Astrocyte (in vitro differentiated cells and primary cell): Measurements from ENCODE around the gene OR2A2. TPM values are rescaled to one million over a fixed set of nuclear protein-coding genes. Genes with fewer than 3 reads are reported as not detected.

Experiments used
- DNase-seq: peaks from one replicate; pipeline ENCODE4 v3.0.0-alpha.2; 2010; ENCODE audit warnings: low read depth
- FAIRE-seq: peaks from 2 replicates; lab custom pipeline; 2011; peaks lifted over from hg19 to GRCh38; lab: Jason Lieb, UNC
- H2AFZ ChIP-seq: 2 replicates; pipeline ENCODE4 v1.6.0; 2012; ENCODE audit warnings: low read depth, low read length, inconsistent platforms
- H3K27ac ChIP-seq: 2 replicates; pipeline ENCODE4 v1.5.1; 2011; ENCODE audit warnings: low read depth, low read length, inconsistent platforms
- H3K27me3 ChIP-seq: 2 replicates; pipeline ENCODE4 v1.6.0; 2011; ENCODE audit warnings: low read length, inconsistent platforms; ENCODE audit not compliant: insufficient read depth
- H3K36me3 ChIP-seq: 2 replicates; pipeline ENCODE4 v1.5.1; 2011; ENCODE audit warnings: low read length, inconsistent platforms; ENCODE audit not compliant: insufficient read depth
- H3K4me1 ChIP-seq: 2 replicates; pipeline ENCODE4 v1.5.1; 2011; ENCODE audit warnings: low read length, inconsistent platforms; ENCODE audit not compliant: insufficient read depth
- H3K4me2 ChIP-seq: 2 replicates; pipeline ENCODE4 v1.6.0; 2012; ENCODE audit warnings: low read length, inconsistent platforms
- H3K4me3 ChIP-seq: 2 replicates; pipeline ENCODE4 v1.5.1; 2011; ENCODE audit warnings: low read depth, mild to moderate bottlenecking, low read length, inconsistent platforms; ENCODE audit not compliant: insufficient read depth
- H3K79me2 ChIP-seq: 2 replicates; pipeline ENCODE4 v1.6.0; 2012; ENCODE audit warnings: mild to moderate bottlenecking, low read length, inconsistent platforms; ENCODE audit not compliant: insufficient read depth
- H3K9ac ChIP-seq: 2 replicates; pipeline ENCODE4 v1.6.0; 2012; ENCODE audit warnings: mild to moderate bottlenecking, low read length, inconsistent platforms
- H3K9me3 ChIP-seq: 2 replicates; pipeline ENCODE4 v1.5.1; 2012; ENCODE audit warnings: low read depth, mild to moderate bottlenecking, low read length, inconsistent platforms; ENCODE audit not compliant: insufficient read depth
- H4K20me1 ChIP-seq: 2 replicates; pipeline ENCODE4 v1.6.0; 2012; ENCODE audit warnings: low read length, inconsistent platforms; ENCODE audit not compliant: insufficient read depth
- H3K27ac Mint-ChIP-seq: one replicate; pipeline ENCODE4 v1.8.0; 2021; ENCODE audit warnings: mild to moderate bottlenecking, mixed read lengths; ENCODE audit not compliant: unreplicated experiment
- H3K27me3 Mint-ChIP-seq: one replicate; pipeline ENCODE4 v1.8.0; 2021; ENCODE audit warnings: low read depth, mixed read lengths; ENCODE audit not compliant: unreplicated experiment
- H3K36me3 Mint-ChIP-seq: one replicate; pipeline ENCODE4 v1.8.0; 2021; ENCODE audit warnings: low read depth, mixed read lengths; ENCODE audit not compliant: unreplicated experiment
- H3K4me1 Mint-ChIP-seq: one replicate; pipeline ENCODE4 v1.8.0; 2021; ENCODE audit warnings: low read depth, mixed read lengths; ENCODE audit not compliant: unreplicated experiment
- H3K4me3 Mint-ChIP-seq: one replicate; pipeline ENCODE4 v1.8.0; 2021; ENCODE audit warnings: mild to moderate bottlenecking, moderate library complexity, mixed read lengths; ENCODE audit not compliant: unreplicated experiment
- H3K9me3 Mint-ChIP-seq: one replicate; pipeline ENCODE4 v1.8.0; 2021; ENCODE audit warnings: mild to moderate bottlenecking, mixed read lengths; ENCODE audit not compliant: unreplicated experiment
- EZH2 ChIP-seq: IDR thresholded peaks from 2 replicates; pipeline ENCODE4 v1.6.1; 2012; ENCODE audit warnings: mild to moderate bottlenecking, low read length, inconsistent platforms; ENCODE audit not compliant: insufficient read depth
- total RNA-seq: library from RNA; stranded (reverse); gene quantifications from 2 replicates; pipeline ENCODE4 v1.2.1, GENCODE V29; 2021
- TF ChIP-seq, protein P1 (sequence below): IDR thresholded peaks from 2 replicates; pipeline ENCODE4 v1.5.1; 2011; ENCODE audit warnings: low read depth, mild to moderate bottlenecking, inconsistent platforms, low read length, moderate library complexity; ENCODE audit not compliant: insufficient read depth

OR2A2 gene
- total RNA-seq, 1 donor from 2014 or later = not detected

DNA sequence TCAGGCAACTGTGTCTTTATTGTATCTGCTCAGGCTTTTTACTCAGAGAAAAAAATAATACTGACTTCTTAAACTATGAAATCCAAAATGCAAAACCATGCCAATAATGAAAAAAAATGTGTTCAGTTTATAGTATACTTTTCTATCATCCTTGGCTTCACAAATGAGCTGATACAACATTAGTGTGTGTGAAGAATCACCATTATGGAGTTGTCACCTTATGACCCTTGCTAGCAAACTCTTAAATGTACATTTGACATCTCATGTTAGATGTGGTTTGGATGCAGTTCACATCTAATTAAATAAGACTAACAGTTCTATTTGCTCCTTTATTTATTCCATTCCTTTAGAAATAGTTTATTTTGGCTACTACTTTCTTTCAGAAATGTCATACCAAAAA lies 4.2 kb upstream of the OR2A2 start:
- no peak for FAIRE-seq
- no peaks in the 10 kb centered on the region for H3K27me3 Mint-ChIP-seq
- H3K79me2 ChIP-seq = no peaks in the 10 kb centered on the region

GRCh38 chr7:144110272-144110671 lies 889 bp downstream of the OR2A2 start:
- Histone ChIP-seq H3K36me3 (no peaks in the 10 kb centered on the region), H3K9ac (no peak overlapping the region), H3K9me3 (no peaks in the 10 kb centered on the region), H4K20me1 (no peaks in the 10 kb centered on the region), H3K4me2 (no peak overlapping the region), H3K4me1 (no peaks in the 10 kb centered on the region), H3K79me2 (no peaks in the 10 kb centered on the region), H3K27me3 (no peaks in the 10 kb centered on the region), H3K27ac (no peak overlapping the region), H2AFZ (no peak overlapping the region), H3K4me3 (no peak overlapping the region)
- Mint-ChIP-seq H3K27me3 (no peaks in the 10 kb centered on the region), H3K36me3 (no peaks in the 10 kb centered on the region), H3K9me3 (no peaks in the 10 kb centered on the region), H3K27ac (no peak overlapping the region), H3K4me1 (no peaks in the 10 kb centered on the region), H3K4me3 (no peak overlapping the region)
- no peak for DNase-seq
- no peak for FAIRE-seq
- TF ChIP-seq, protein P1, sequence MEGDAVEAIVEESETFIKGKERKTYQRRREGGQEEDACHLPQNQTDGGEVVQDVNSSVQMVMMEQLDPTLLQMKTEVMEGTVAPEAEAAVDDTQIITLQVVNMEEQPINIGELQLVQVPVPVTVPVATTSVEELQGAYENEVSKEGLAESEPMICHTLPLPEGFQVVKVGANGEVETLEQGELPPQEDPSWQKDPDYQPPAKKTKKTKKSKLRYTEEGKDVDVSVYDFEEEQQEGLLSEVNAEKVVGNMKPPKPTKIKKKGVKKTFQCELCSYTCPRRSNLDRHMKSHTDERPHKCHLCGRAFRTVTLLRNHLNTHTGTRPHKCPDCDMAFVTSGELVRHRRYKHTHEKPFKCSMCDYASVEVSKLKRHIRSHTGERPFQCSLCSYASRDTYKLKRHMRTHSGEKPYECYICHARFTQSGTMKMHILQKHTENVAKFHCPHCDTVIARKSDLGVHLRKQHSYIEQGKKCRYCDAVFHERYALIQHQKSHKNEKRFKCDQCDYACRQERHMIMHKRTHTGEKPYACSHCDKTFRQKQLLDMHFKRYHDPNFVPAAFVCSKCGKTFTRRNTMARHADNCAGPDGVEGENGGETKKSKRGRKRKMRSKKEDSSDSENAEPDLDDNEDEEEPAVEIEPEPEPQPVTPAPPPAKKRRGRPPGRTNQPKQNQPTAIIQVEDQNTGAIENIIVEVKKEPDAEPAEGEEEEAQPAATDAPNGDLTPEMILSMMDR = no peak
- no peak for TF ChIP-seq EZH2

More for the DNA sequence above, 4.2 kb upstream of the OR2A2 start:
- H3K36me3 Mint-ChIP-seq = no peaks in the 10 kb centered on the region
- no peak overlapping the region for H3K27ac Mint-ChIP-seq
- no peaks in the 10 kb centered on the region for H3K9me3 Mint-ChIP-seq
- TF ChIP-seq, protein P1 = no peak
- no peak for TF ChIP-seq EZH2
- Histone ChIP-seq H3K27ac (no peak overlapping the region), H4K20me1 (no peaks in the 10 kb centered on the region), H3K4me2 (no peak overlapping the region), H3K4me1 (no peaks in the 10 kb centered on the region), H2AFZ (no peak overlapping the region), H3K27me3 (no peaks in the 10 kb centered on the region), H3K36me3 (no peaks in the 10 kb centered on the region), H3K9ac (no peak overlapping the region), H3K4me3 (no peak overlapping the region), H3K9me3 (no peaks in the 10 kb centered on the region)
- H3K4me3 Mint-ChIP-seq = no peak overlapping the region
- H3K4me1 Mint-ChIP-seq = no peaks in the 10 kb centered on the region
- DNase-seq = no peak

DNA sequence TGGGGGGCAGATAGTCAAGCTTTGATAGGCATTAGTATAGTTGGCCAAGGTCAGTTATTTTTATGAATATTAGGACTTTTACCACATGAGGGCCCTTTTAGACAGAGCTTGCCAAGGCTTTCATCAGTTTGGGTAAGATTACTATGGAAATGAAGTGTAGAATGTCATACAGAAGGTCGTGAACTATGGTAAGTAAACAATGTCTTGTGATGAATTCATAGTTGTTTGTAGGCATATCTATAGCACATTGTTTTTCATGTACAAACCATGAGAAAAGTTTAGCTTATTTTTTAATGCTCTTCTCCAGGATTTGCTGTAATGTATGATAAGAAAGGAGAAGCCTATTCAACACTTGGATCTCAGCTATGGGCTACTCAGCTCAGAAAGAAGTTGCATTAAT lies 4.3 kb downstream of the OR2A2 start:
- no peak overlapping the region for H3K4me3 ChIP-seq
- Mint-ChIP-seq H3K4me3 (no peak overlapping the region), H3K9me3 (peaks cover 2% of the 10 kb centered on the region), H3K27me3 (no peaks in the 10 kb centered on the region), H3K36me3 (no peaks in the 10 kb centered on the region), H3K4me1 (no peaks in the 10 kb centered on the region), H3K27ac (no peak overlapping the region)
- no peaks in the 10 kb centered on the region for H3K9me3 ChIP-seq
- H3K36me3 ChIP-seq = no peaks in the 10 kb centered on the region
- no peak overlapping the region for H3K9ac ChIP-seq
- no peak overlapping the region for H2AFZ ChIP-seq
- TF ChIP-seq EZH2 = no peak
- TF ChIP-seq, protein P1 = no peak
- no peak overlapping the region for H3K27ac ChIP-seq
- FAIRE-seq = no peak
- no peaks in the 10 kb centered on the region for H3K27me3 ChIP-seq
- H4K20me1 ChIP-seq = no peaks in the 10 kb centered on the region
- DNase-seq = no peak
- no peaks in the 10 kb centered on the region for H3K79me2 ChIP-seq
- no peak overlapping the region for H3K4me2 ChIP-seq
- no peaks in the 10 kb centered on the region for H3K4me1 ChIP-seq
